NCI-H510A (cell line): ENCODE measurements around the gene SAXO2.
"Not testable (repeated sequence)": the region's sequence is repeated elsewhere in the genome, so short reads cannot be mapped to it uniquely, and the experiment has no call there.

Experiments
- DNase-seq: peaks from one replicate; lab custom pipeline; 2025; lab: John Stamatoyannopoulos, UW

The SAXO2 gene

GRCh38 chr15:82333603-82334553 lies 71.3 kb downstream of the SAXO2 start:
- not testable (repeated sequence) for DNase-seq
